ENCODE results near the gene PARP15.
A peak's percentile ranks its signal among the peaks of the same experiment; 100 is the strongest.

DNA sequence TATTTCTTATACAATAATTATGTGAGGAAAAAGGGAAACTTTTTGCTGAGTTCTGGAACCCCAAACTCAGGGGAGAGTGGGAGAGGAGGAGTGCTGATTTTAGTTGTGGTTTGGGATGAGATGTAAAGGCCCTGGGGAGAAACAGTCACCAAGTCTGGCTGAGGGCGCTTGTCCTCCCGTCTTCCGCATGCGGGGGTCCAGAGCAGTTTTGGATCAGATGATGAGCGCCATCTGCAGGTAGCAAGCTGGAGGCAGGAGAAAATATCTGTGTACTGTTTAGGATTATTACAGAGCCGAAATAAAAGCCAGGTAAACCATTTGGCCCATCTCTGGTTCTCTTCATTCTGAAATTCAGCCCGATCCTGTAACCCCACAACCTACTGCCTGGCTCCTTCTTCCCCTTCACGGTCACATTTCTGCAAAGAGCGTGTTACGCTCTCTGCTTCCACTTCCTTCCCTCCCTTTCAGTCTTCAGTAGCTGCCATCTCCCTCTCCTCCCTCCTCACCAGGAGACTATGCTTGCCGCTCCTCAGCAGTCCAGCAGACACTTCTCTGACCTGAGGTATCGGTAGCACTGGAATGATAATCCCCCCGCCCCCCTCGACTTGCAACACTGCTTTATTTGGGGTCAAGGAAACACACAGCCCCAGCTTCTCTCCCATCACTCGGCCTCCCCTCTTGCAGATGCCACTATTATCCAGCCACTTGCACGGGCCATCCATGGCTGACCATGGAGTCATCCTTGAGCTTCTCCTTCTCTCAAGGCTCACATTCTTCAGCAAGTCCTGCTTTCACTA lies 101.8 kb downstream of the PARP15 start:
- TF ChIP-seq, protein P1, sequence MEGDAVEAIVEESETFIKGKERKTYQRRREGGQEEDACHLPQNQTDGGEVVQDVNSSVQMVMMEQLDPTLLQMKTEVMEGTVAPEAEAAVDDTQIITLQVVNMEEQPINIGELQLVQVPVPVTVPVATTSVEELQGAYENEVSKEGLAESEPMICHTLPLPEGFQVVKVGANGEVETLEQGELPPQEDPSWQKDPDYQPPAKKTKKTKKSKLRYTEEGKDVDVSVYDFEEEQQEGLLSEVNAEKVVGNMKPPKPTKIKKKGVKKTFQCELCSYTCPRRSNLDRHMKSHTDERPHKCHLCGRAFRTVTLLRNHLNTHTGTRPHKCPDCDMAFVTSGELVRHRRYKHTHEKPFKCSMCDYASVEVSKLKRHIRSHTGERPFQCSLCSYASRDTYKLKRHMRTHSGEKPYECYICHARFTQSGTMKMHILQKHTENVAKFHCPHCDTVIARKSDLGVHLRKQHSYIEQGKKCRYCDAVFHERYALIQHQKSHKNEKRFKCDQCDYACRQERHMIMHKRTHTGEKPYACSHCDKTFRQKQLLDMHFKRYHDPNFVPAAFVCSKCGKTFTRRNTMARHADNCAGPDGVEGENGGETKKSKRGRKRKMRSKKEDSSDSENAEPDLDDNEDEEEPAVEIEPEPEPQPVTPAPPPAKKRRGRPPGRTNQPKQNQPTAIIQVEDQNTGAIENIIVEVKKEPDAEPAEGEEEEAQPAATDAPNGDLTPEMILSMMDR (IDR thresholded peaks at IDR 0.05; ENCODE audit: poor library complexity), result peak; percentile 89
- TF ChIP-seq EZH2 (IDR thresholded peaks at IDR 0.05; ENCODE audit: borderline replicate concordance), result no peak
